SU-DHL-6 (cell line): Measurements from ENCODE around the gene PTPRN2.

Source experiments
- H2AFZ ChIP-seq: fragments of 200-600 bp; sonication (generic); 2 replicates; pipeline ENCODE4 v1.6.1; 2014; ENCODE audit warnings: low read depth, mild to moderate bottlenecking, moderate library complexity, mixed read lengths, antibody characterized with exemption, low read length; ENCODE audit not compliant: severe bottlenecking
- H3F3A ChIP-seq: fragments of 200-600 bp; shearing (Covaris generic); 2 replicates; pipeline ENCODE4 v1.6.0; 2016; ENCODE audit warnings: antibody characterized with exemption, mild to moderate bottlenecking; ENCODE audit not compliant: insufficient read depth
- H3K27ac ChIP-seq: fragments of 200-600 bp; sonication (generic); 2 replicates; pipeline ENCODE4 v1.5.1; 2016; ENCODE audit warnings: low read depth, mild to moderate bottlenecking, low read length, moderate library complexity, mixed read lengths
- H3K27me3 ChIP-seq: fragments of 200-600 bp; sonication (generic), shearing (Covaris generic); 2 replicates; pipeline ENCODE4 v1.6.0; 2014; ENCODE audit warnings: mild to moderate bottlenecking, low read length
- H3K36me3 ChIP-seq: fragments of 200-600 bp; sonication (generic); 2 replicates; pipeline ENCODE4 v1.6.1; 2014; ENCODE audit warnings: mild to moderate bottlenecking, low read length, mixed read lengths
- H3K4me2 ChIP-seq: fragments of 300-600, 200-600 bp; shearing (Covaris generic), sonication (generic); 2 replicates; pipeline ENCODE4 v1.6.0; 2014; ENCODE audit warnings: low read length, low read depth, mild to moderate bottlenecking; ENCODE audit not compliant: poor library complexity, severe bottlenecking
- H3K4me3 ChIP-seq: fragments of 200-600 bp; sonication (generic); 2 replicates; pipeline ENCODE4 v1.5.1; 2014; ENCODE audit warnings: antibody characterized with exemption, low read length, mild to moderate bottlenecking, mixed read lengths; ENCODE audit not compliant: insufficient read depth, poor library complexity, severe bottlenecking
- H3K79me2 ChIP-seq: fragments of 200-600 bp; sonication (generic); 2 replicates; pipeline ENCODE4 v1.6.1; 2014; ENCODE audit warnings: mild to moderate bottlenecking, low read length, moderate library complexity; ENCODE audit not compliant: insufficient read depth
- H3K9ac ChIP-seq: fragments of 200-600 bp; sonication (generic); 2 replicates; pipeline ENCODE4 v1.7.0; 2014; ENCODE audit warnings: mild to moderate bottlenecking, low read length
- H3K9me2 ChIP-seq: fragments of 200-600 bp; sonication (generic); replicated peaks from 2 replicates; pipeline ENCODE4 v1.6.1; 2014; ENCODE audit warnings: low read length; ENCODE audit not compliant: insufficient read depth
- H3K9me3 ChIP-seq: fragments of 200-600 bp; sonication (generic); 2 replicates; pipeline ENCODE4 v1.6.1; 2014; ENCODE audit warnings: low read length, mixed read lengths; ENCODE audit not compliant: insufficient read depth
- H4K20me1 ChIP-seq: fragments of 200-600 bp; sonication (generic); 2 replicates; pipeline ENCODE4 v1.6.1; 2014; ENCODE audit warnings: low read depth, mild to moderate bottlenecking, antibody characterized with exemption, low read length, moderate library complexity, mixed read lengths
- CTCF ChIP-seq: fragments of 200-600 bp; sonication (generic); IDR thresholded peaks from one replicate; pipeline ENCODE4 v1.5.1; 2017; ENCODE audit warnings: antibody characterized with exemption, mild to moderate bottlenecking, low read length, moderate library complexity; ENCODE audit not compliant: insufficient read depth, poor library complexity, severe bottlenecking
- EZH2phosphoT487 ChIP-seq: fragments of 200-600 bp; sonication (generic), shearing (Covaris generic); conservative IDR thresholded peaks from 2 replicates; pipeline ENCODE4 v1.6.1; 2018; ENCODE audit warnings: mild to moderate bottlenecking, antibody characterized with exemption, low read length, moderate library complexity, mixed read lengths

Gene PTPRN2

GRCh38 chr7:158127241-158127640, 460.4 kb downstream of the PTPRN2 start:
- Histone ChIP-seq H3K9me3 (peaks cover 15% of the 10 kb centered on the region; the same call in 1 of the 2 replicates), H3K9ac (no peak overlapping the region), H3K79me2 (no peaks in the 10 kb centered on the region), H3K9me2 (no peaks in the 10 kb centered on the region), H3F3A (no peaks in the 10 kb centered on the region), H3K4me2 (no peak overlapping the region), H4K20me1 (no peaks in the 10 kb centered on the region), H3K27ac (no peak overlapping the region), H3K27me3 (no peaks in the 10 kb centered on the region), H3K36me3 (no peaks in the 10 kb centered on the region), H3K4me3 (no peak overlapping the region), H2AFZ (no peak overlapping the region)
- TF ChIP-seq EZH2phosphoT487 (no peak), CTCF (no peak)

DNA sequence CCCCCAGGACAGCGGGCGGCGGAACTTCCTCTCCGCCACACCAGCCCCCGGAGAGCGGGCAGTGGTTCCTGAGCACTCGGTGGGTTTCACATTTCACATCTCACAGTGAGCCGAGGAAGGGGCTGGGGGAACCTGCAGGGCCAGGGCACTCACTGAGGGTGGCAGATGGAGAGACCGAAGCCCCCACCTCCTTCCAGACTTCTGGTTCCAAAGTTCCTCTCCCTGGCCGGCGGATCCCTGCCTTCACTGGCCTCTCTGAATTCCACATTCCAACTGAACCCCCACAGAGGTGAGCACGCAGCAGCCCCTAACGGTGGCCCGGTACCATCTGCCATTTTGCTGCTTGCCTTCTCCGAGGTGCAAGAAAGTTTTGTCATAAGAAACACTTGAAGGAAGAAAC, 461.0 kb downstream of the PTPRN2 start:
- Histone ChIP-seq H3K4me2 (no peak overlapping the region), H3K27ac (no peak overlapping the region), H3K79me2 (no peaks in the 10 kb centered on the region), H2AFZ (no peak overlapping the region), H3K9me2 (no peaks in the 10 kb centered on the region), H3K9ac (no peak overlapping the region), H4K20me1 (no peaks in the 10 kb centered on the region), H3K27me3 (no peaks in the 10 kb centered on the region), H3F3A (no peaks in the 10 kb centered on the region), H3K36me3 (no peaks in the 10 kb centered on the region), H3K4me3 (no peak overlapping the region), H3K9me3 (peaks cover 13% of the 10 kb centered on the region; the same call in 1 of the 2 replicates)
- TF ChIP-seq CTCF = no peak
- TF ChIP-seq EZH2phosphoT487 = no peak

DNA sequence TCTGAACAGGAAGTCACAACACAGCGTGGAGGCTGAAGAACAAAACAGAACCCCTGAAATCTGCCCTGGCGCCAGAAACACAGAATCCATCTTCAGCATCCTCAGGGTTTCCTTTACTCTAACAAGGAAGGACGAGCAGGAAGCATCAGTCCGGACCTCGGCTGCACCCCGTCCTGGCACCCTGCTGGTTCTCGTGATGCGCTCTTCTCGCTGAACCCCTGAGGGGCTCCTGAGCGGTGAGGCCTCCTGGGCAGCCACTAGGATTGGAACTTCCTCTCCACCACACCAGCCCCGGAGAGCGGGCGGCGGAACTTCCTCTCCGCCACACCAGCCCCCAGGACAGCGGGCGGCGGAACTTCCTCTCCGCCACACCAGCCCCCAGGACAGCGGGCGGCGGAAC, 461.9 kb downstream of the PTPRN2 start:
- Histone ChIP-seq H3K79me2 (no peaks in the 10 kb centered on the region), H3K36me3 (no peaks in the 10 kb centered on the region), H3K27ac (no peak overlapping the region), H3K4me3 (no peak overlapping the region), H3F3A (no peaks in the 10 kb centered on the region), H3K9me3 (peaks cover 4% of the 10 kb centered on the region; the same call in 1 of the 2 replicates), H3K27me3 (no peaks in the 10 kb centered on the region), H3K9ac (no peak overlapping the region), H3K9me2 (no peaks in the 10 kb centered on the region), H3K4me2 (no peak overlapping the region), H4K20me1 (no peaks in the 10 kb centered on the region), H2AFZ (no peak overlapping the region)
- TF ChIP-seq CTCF = no peak
- no peak for TF ChIP-seq EZH2phosphoT487
